Tibial nerve (tissue), 4 donors: ENCODE data around the gene TMEM53.

Source experiments
- EP300 ChIP-seq, 2 donors: sonication (generic); formaldehyde crosslinking; IDR thresholded peaks; one replicate each; pipeline ENCODE4 v1.6.1; 2017; ENCODE audit warnings: antibody characterized with exemption in 2 of 2, mild to moderate bottlenecking in 1 of 2
- POLR2A ChIP-seq, 2 donors: fragments of 450-650 bp; IDR thresholded peaks; one replicate each; pipeline ENCODE4 v1.6.1; 2017; ENCODE audit warnings: antibody characterized with exemption in 2 of 2, mild to moderate bottlenecking in 2 of 2, moderate library complexity in 2 of 2
- TF ChIP-seq, protein P1 (sequence below), 5 experiments: fragments of 200-600 bp in 3 of 5; fragments of 450-650 bp in 2 of 5; sonication (generic) in 3 of 5; IDR thresholded peaks; one replicate each; pipeline ENCODE4 v1.5.1; 2016 to 2019; ENCODE audit warnings: antibody characterized with exemption in 5 of 5, mild to moderate bottlenecking in 3 of 5, moderate library complexity in 2 of 5

DNA sequence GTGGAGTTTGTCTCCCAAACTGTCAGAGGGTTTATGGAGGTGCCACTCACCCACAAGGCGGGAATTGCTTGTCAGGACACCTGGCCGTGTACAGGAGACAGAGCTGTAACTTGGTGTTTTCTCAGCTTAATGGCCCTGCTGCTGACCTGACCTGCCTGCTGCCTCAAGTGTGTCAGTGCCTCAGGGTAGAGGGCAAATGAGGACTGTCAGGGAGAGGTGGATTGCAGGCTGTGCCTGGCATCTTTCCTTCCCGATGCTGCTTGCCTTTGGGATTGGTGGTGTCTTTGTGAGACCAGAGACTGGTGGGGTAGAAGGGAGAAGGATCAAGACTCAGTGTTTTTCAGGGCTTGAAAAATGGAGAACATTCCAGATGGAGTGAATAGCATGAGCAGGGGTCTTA, 31.4 kb downstream of the TMEM53 start:
- TF ChIP-seq, protein P1, sequence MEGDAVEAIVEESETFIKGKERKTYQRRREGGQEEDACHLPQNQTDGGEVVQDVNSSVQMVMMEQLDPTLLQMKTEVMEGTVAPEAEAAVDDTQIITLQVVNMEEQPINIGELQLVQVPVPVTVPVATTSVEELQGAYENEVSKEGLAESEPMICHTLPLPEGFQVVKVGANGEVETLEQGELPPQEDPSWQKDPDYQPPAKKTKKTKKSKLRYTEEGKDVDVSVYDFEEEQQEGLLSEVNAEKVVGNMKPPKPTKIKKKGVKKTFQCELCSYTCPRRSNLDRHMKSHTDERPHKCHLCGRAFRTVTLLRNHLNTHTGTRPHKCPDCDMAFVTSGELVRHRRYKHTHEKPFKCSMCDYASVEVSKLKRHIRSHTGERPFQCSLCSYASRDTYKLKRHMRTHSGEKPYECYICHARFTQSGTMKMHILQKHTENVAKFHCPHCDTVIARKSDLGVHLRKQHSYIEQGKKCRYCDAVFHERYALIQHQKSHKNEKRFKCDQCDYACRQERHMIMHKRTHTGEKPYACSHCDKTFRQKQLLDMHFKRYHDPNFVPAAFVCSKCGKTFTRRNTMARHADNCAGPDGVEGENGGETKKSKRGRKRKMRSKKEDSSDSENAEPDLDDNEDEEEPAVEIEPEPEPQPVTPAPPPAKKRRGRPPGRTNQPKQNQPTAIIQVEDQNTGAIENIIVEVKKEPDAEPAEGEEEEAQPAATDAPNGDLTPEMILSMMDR (IDR thresholded peaks at IDR 0.05) = no peak
- TF ChIP-seq POLR2A (IDR thresholded peaks at IDR 0.05) (no peak), EP300 (IDR thresholded peaks at IDR 0.05) (no peak)
